ENCODE data around the gene PASD1. TPM values are rescaled to one million over a fixed set of nuclear protein-coding genes. Genes with fewer than 3 reads are reported as not detected.
"Not testable (repeated sequence)": the region's sequence is repeated elsewhere in the genome, so short reads cannot be mapped to it uniquely, and the experiment has no call there.

PASD1 gene
- total and polyA plus RNA-seq, 10 of the 15 experiments (the other 5 are each of a cell fraction or from before 2014, with no cell fraction given), result under 0.01 to 0.01 TPM; not detected in 8

- ChIA-PET CTCF (no interaction called here), RAD21 (ENCODE audit: unreplicated experiment) (no interaction called here), SMC1A (ENCODE audit: uncharacterized antibody, unreplicated experiment) (no interaction called here), POLR2A (no interaction called here)
- WGBS (ENCODE audit: insufficient coverage, insufficient replicate concordance, low lambda C conversion rate, missing lambda C conversion rate), result 0% methylated on average over 2 of the region's 2 CpGs
- no TSS peak for BruUV-seq (replicated peaks)
- Histone ChIP-seq H3K27me3 (replicated peaks in 1 of 2; ENCODE audit: control insufficient read depth in 2 of 2, insufficient read depth in 2 of 2, low read length in 1 of 2) (no peaks in the 10 kb centered on the region), H4K20me1 (ENCODE audit: control insufficient read depth, insufficient read depth) (no peaks in the 10 kb centered on the region), H2AFZ (ENCODE audit: control insufficient read depth, low read depth, low read length) (no peak overlapping the region), H3K79me2 (ENCODE audit: control insufficient read depth, insufficient read depth, low read length) (no peaks in the 10 kb centered on the region), H3K27ac (ENCODE audit: control insufficient read depth, insufficient read depth) (no peak overlapping the region), H3K9me3 (replicated peaks; ENCODE audit: control insufficient read depth, insufficient read depth, low read length) (no peaks in the 10 kb centered on the region), H3K4me1 (ENCODE audit: control insufficient read depth, insufficient read depth, low read length) (no peaks in the 10 kb centered on the region), H3K9ac (ENCODE audit: control insufficient read depth, insufficient read depth, low read length) (no peak overlapping the region), H3K36me3 (ENCODE audit: control insufficient read depth in 2 of 2, insufficient read depth in 2 of 2, low read length in 1 of 2) (no peaks in the 10 kb centered on the region), H3K4me2 (ENCODE audit: control insufficient read depth, insufficient read depth) (no peak overlapping the region), H3K4me3 (no peak overlapping the region)
- no peak for DNase-seq (ENCODE audit: low read depth, low spot score)
- no peak for FAIRE-seq
- intact Hi-C loops (cut with micrococcal nuclease; ENCODE audit: unreplicated experiment) (no loop called here), in situ Hi-C loops (cut with MboI) (no loop called here)
- ATAC-seq, result peak; percentile 65
- TF ChIP-seq EGR1 (IDR thresholded peaks at IDR 0.05; ENCODE audit: borderline replicate concordance in 1 of 2, low read depth in 2 of 2, low read length in 2 of 2) (no peak), ASH2L (IDR thresholded peaks at IDR 0.05; ENCODE audit: borderline replicate concordance, low read depth) (no peak), MTA3 (IDR thresholded peaks at IDR 0.05; ENCODE audit: borderline replicate concordance, low read length) (no peak), EZH2 (IDR thresholded peaks at IDR 0.05; ENCODE audit: borderline replicate concordance, control insufficient read depth, low read depth, low read length) (no peak), PKNOX1 (IDR thresholded peaks at IDR 0.05) (no peak), TAF1 (IDR thresholded peaks at IDR 0.05; ENCODE audit: borderline replicate concordance, low read depth, low read length) (no peak), BCL11A (IDR thresholded peaks at IDR 0.05; ENCODE audit: low read depth, low read length) (no peak), PAX5 (IDR thresholded peaks at IDR 0.05; ENCODE audit: borderline replicate concordance, low read depth, low read length) (no peak), HDGF (IDR thresholded peaks at IDR 0.05) (no peak), ZBED1 (IDR thresholded peaks at IDR 0.05; ENCODE audit: borderline replicate concordance) (no peak), NR2C2 (IDR thresholded peaks at IDR 0.05; ENCODE audit: borderline replicate concordance, control insufficient read depth, insufficient read length, low read depth) (no peak), ZNF384 (IDR thresholded peaks at IDR 0.05; ENCODE audit: borderline replicate concordance, low read depth, low read length) (no peak), DPF2 (IDR thresholded peaks at IDR 0.05) (no peak), CREB1 (IDR thresholded peaks at IDR 0.05; ENCODE audit: low read depth) (no peak), IRF3 (IDR thresholded peaks at IDR 0.05) (no peak), LARP7 (IDR thresholded peaks at IDR 0.05) (no peak), SUZ12 (IDR thresholded peaks at IDR 0.05; ENCODE audit: unreplicated experiment) (no peak), ZZZ3 (IDR thresholded peaks at IDR 0.05; ENCODE audit: control insufficient read depth, insufficient read length, low read depth) (no peak), NR2F1 (conservative IDR thresholded peaks at IDR 0.05) (no peak)
These were observed 19.8 kb upstream of the PASD1 start for GRCh38 chrX:151543706-151544105.

- POLR2A ChIA-PET; H4K20me1 ChIP-seq (ENCODE audit: control insufficient read depth, insufficient read depth); in situ Hi-C loops (cut with MboI); BruUV-seq (replicated peaks); H3K4me3 ChIP-seq; DNase-seq (ENCODE audit: low read depth, low spot score); H3K9me3 ChIP-seq (replicated peaks; ENCODE audit: control insufficient read depth, insufficient read depth, low read length); H3K4me1 ChIP-seq (ENCODE audit: control insufficient read depth, insufficient read depth, low read length); FAIRE-seq; H3K4me2 ChIP-seq (ENCODE audit: control insufficient read depth, insufficient read depth); RAD21 ChIA-PET (ENCODE audit: unreplicated experiment); H3K79me2 ChIP-seq (ENCODE audit: control insufficient read depth, insufficient read depth, low read length); H2AFZ ChIP-seq (ENCODE audit: control insufficient read depth, low read depth, low read length); H3K36me3 ChIP-seq (ENCODE audit: control insufficient read depth in 2 of 2, insufficient read depth in 2 of 2, low read length in 1 of 2); ATAC-seq; SMC1A ChIA-PET (ENCODE audit: uncharacterized antibody, unreplicated experiment); intact Hi-C loops (cut with micrococcal nuclease; ENCODE audit: unreplicated experiment); H3K9ac ChIP-seq (ENCODE audit: control insufficient read depth, insufficient read depth, low read length); CTCF ChIA-PET; H3K27me3 ChIP-seq (replicated peaks in 1 of 2; ENCODE audit: control insufficient read depth in 2 of 2, insufficient read depth in 2 of 2, low read length in 1 of 2); H3K27ac ChIP-seq (ENCODE audit: control insufficient read depth, insufficient read depth): not testable (repeated sequence)
- 44% methylated on average over 6 of the region's 6 CpGs for WGBS (ENCODE audit: insufficient coverage, insufficient replicate concordance, low lambda C conversion rate, missing lambda C conversion rate)
These were observed 17.2 kb upstream of the PASD1 start for GRCh38 chrX:151546226-151546625.
